Small intestine (tissue), 7 donors: ENCODE data around the gene PLK1. TPM values are rescaled to one million over a fixed set of nuclear protein-coding genes. Genes with fewer than 3 reads are reported as not detected.

Source experiments
- DNase-seq, 2 donors: peaks; one replicate each; pipeline versions ENCODE4 v3.0.0 to v3.0.0-alpha.2; 2013
- FAIRE-seq: peaks from 2 replicates; lab custom pipeline; 2012; peaks lifted over from hg19 to GRCh38; lab: Jason Lieb, UNC
- H3K27ac ChIP-seq, 3 donors: one replicate each; pipeline ENCODE4 v1.5.1; 2013; ENCODE audit warnings: low read length in 2 of 3, mild to moderate bottlenecking in 2 of 3, control low read depth in 1 of 3, inconsistent platforms in 1 of 3, low read depth in 1 of 3, moderate library complexity in 1 of 3
- H3K27me3 ChIP-seq, 3 donors: one replicate each; pipeline ENCODE4 v1.6.1; 2013; ENCODE audit warnings: low read length in 3 of 3, inconsistent platforms in 1 of 3; ENCODE audit not compliant: control insufficient read depth in 3 of 3, insufficient read depth in 3 of 3
- H3K36me3 ChIP-seq, 3 donors: one replicate each; pipeline ENCODE4 v1.6.1; 2013; ENCODE audit warnings: low read length in 3 of 3, inconsistent platforms in 1 of 3, low read depth in 1 of 3, mild to moderate bottlenecking in 1 of 3, moderate library complexity in 1 of 3; ENCODE audit not compliant: control insufficient read depth in 3 of 3, insufficient read depth in 2 of 3
- H3K4me1 ChIP-seq, 3 donors: one replicate each; pipeline ENCODE4 v1.6.1; 2013; ENCODE audit warnings: low read length in 2 of 3, inconsistent platforms in 1 of 3, low read depth in 1 of 3, mild to moderate bottlenecking in 1 of 3, moderate library complexity in 1 of 3; ENCODE audit not compliant: control insufficient read depth in 3 of 3, insufficient read depth in 2 of 3
- H3K4me3 ChIP-seq, 3 donors: one replicate each; pipeline ENCODE4 v1.5.1; 2013; ENCODE audit warnings: low read length in 3 of 3, control low read depth in 1 of 3, inconsistent platforms in 1 of 3, low read depth in 1 of 3, mild to moderate bottlenecking in 1 of 3, moderate library complexity in 1 of 3
- H3K9me3 ChIP-seq, 2 donors: one replicate each; pipeline ENCODE4 v1.6.1; 2013; ENCODE audit warnings: low read depth in 1 of 2, low read length in 1 of 2; ENCODE audit not compliant: control insufficient read depth in 2 of 2, insufficient read depth in 1 of 2
- WGBS, 3 donors: extraction: QIAGEN DNeasy Blood & Tissue Kit; methylation state at CpG; one replicate each; pipeline ENCODE4 v1.1.7; 2013; 5-methylcytosine and 5-hydroxymethylcytosine counted together
- polyA plus RNA-seq, 4 donors: library from polyadenylated mRNA; stranded (reverse) in 3 of 4; unstranded in 1 of 4; fragments of 200-250 nt in 3 of 4; fragments of 120-200 nt in 1 of 4; gene quantifications; one replicate each; pipeline versions ENCODE4 v1.2.1 to v1.2.3, GENCODE V29; 2013
- donor health status: healthy with polysubstance abuse.
- donor health status: control.
- donor health status: control.
- donor health status: Bipolar disorder and iron deficiency.
- donor health status: healthy.

The PLK1 gene
- polyA plus RNA-seq, 4 donors = 1.9 to 48.2 (median 9.8) TPM

GRCh38 chr16:23642246-23642774 lies 36.4 kb upstream of the PLK1 start:
- H3K9me3 ChIP-seq = no peaks in the 10 kb centered on the region
- WGBS, 3 donors = 64 to 75% (median 75%) methylated on average over 14 of the region's 14 CpGs
- H3K4me1 ChIP-seq = peaks cover 0 to 4% (median 3%) of the 10 kb centered on the region in 3 donors
- H3K4me3 ChIP-seq = peak overlapping the region in 2 of 3 donors; percentile 96 to 99
- no peaks in the 10 kb centered on the region for H3K27me3 ChIP-seq
- FAIRE-seq (no peak), DNase-seq (peak in 1 of 2 donors; percentile 2)
- peaks cover 0 to 23% (median 5%) of the 10 kb centered on the region in 3 donors for H3K36me3 ChIP-seq
- H3K27ac ChIP-seq = no peak overlapping the region

GRCh38 chr16:23650674-23651416 lies 27.8 kb upstream of the PLK1 start:
- Histone ChIP-seq H3K4me1 (no peaks in the 10 kb centered on the region), H3K9me3 (no peaks in the 10 kb centered on the region), H3K36me3 (peaks cover 0 to 20% (median 11%) of the 10 kb centered on the region in 3 donors), H3K4me3 (no peak overlapping the region), H3K27me3 (no peaks in the 10 kb centered on the region), H3K27ac (no peak overlapping the region)
- FAIRE-seq (no peak), DNase-seq (no peak)
- WGBS, 3 donors = 84 to 88% (median 87%) methylated on average over 4 of the region's 4 CpGs

GRCh38 chr16:23651943-23652468 lies 26.7 kb upstream of the PLK1 start:
- no peak overlapping the region for H3K4me3 ChIP-seq
- no peaks in the 10 kb centered on the region for H3K4me1 ChIP-seq
- DNase-seq (no peak), FAIRE-seq (no peak)
- no peaks in the 10 kb centered on the region for H3K27me3 ChIP-seq
- H3K27ac ChIP-seq = no peak overlapping the region
- WGBS, 3 donors = 79 to 92% (median 86%) methylated on average over 4 of the region's 4 CpGs
- H3K9me3 ChIP-seq = no peaks in the 10 kb centered on the region
- H3K36me3 ChIP-seq = peaks cover 0 to 20% (median 10%) of the 10 kb centered on the region in 3 donors

GRCh38 chr16:23663918-23664317 lies 14.8 kb upstream of the PLK1 start:
- WGBS, 3 donors = 85 to 96% (median 85%) methylated on average over 2 of the region's 2 CpGs
- Histone ChIP-seq H3K4me1 (no peaks in the 10 kb centered on the region), H3K9me3 (no peaks in the 10 kb centered on the region), H3K4me3 (no peak overlapping the region), H3K36me3 (peaks cover 27 to 30% (median 29%) of the 10 kb centered on the region in 3 donors), H3K27me3 (no peaks in the 10 kb centered on the region), H3K27ac (no peak overlapping the region)
- DNase-seq (no peak), FAIRE-seq (no peak)

- H3K9me3 ChIP-seq = no peaks in the 10 kb centered on the region
Measured at GRCh38 chr16:23666571-23667354, 11.9 kb upstream of the PLK1 start.

GRCh38 chr16:23667355-23667659 lies 11.4 kb upstream of the PLK1 start:
- Histone ChIP-seq H3K4me1 (peaks cover 0 to 6% (median 0%) of the 10 kb centered on the region in 3 donors), H3K9me3 (no peaks in the 10 kb centered on the region), H3K4me3 (no peak overlapping the region), H3K27me3 (no peaks in the 10 kb centered on the region), H3K36me3 (peaks cover 23 to 31% (median 28%) of the 10 kb centered on the region in 3 donors), H3K27ac (no peak overlapping the region)
- DNase-seq (no peak), FAIRE-seq (no peak)
- 96 to 98% (median 97%) methylated on average over 6 of the region's 6 CpGs for WGBS, 3 donors

More at GRCh38 chr16:23666571-23667354, 11.9 kb upstream of the PLK1 start:
- no peak overlapping the region for H3K27ac ChIP-seq
- no peak overlapping the region for H3K4me3 ChIP-seq
- no peak for FAIRE-seq
- DNase-seq = no peak
- H3K27me3 ChIP-seq = no peaks in the 10 kb centered on the region
- peaks cover 0 to 6% (median 0%) of the 10 kb centered on the region in 3 donors for H3K4me1 ChIP-seq
- peaks cover 21 to 32% (median 31%) of the 10 kb centered on the region in 3 donors for H3K36me3 ChIP-seq
- 91 to 94% (median 94%) methylated on average over 7 of the region's 7 CpGs for WGBS, 3 donors

- H3K36me3 ChIP-seq = peaks cover 20 to 36% (median 23%) of the 10 kb centered on the region in 3 donors
- H3K9me3 ChIP-seq = no peaks in the 10 kb centered on the region
- H3K27me3 ChIP-seq = no peaks in the 10 kb centered on the region
- no peak for DNase-seq
- H3K4me3 ChIP-seq = no peak overlapping the region
- no peak overlapping the region for H3K27ac ChIP-seq
- FAIRE-seq = no peak
- H3K4me1 ChIP-seq = peaks cover 0 to 6% (median 0%) of the 10 kb centered on the region in 3 donors
- 71 to 88% (median 85%) methylated on average over 1 of the region's 1 CpG for WGBS, 3 donors
Measured at GRCh38 chr16:23668225-23668624, 10.5 kb upstream of the PLK1 start.

- no peaks in the 10 kb centered on the region for H3K27me3 ChIP-seq
- H3K9me3 ChIP-seq = no peaks in the 10 kb centered on the region
- FAIRE-seq (no peak), DNase-seq (no peak)
- peaks cover 0 to 6% (median 0%) of the 10 kb centered on the region in 3 donors for H3K4me1 ChIP-seq
- H3K36me3 ChIP-seq = peaks cover 17 to 34% (median 21%) of the 10 kb centered on the region in 3 donors
- WGBS, 3 donors = 92 to 97% (median 94%) methylated on average over 4 of the region's 4 CpGs
- no peak overlapping the region for H3K4me3 ChIP-seq
- H3K27ac ChIP-seq = no peak overlapping the region
Measured at GRCh38 chr16:23668873-23669272, 9.8 kb upstream of the PLK1 start.
